Gastrocnemius medialis (tissue), 4 donors: Measurements from ENCODE around the gene FIGLA. TPM values are rescaled to one million over a fixed set of nuclear protein-coding genes. Genes with fewer than 3 reads are reported as not detected.
"Not testable (repeated sequence)": the region's sequence is repeated elsewhere in the genome, so short reads cannot be mapped to it uniquely, and the experiment has no call there.

ENCODE experiments used
- ATAC-seq, 2 donors: fragments of 150-250 bp; one replicate each; pipeline ENCODE4 v1.9.1; 2016
- DNase-seq, 2 donors: peaks; one replicate each; pipeline ENCODE4 v3.0.0-alpha.2; 2019
- H3K27ac ChIP-seq, 4 donors: fragments of 200-600 bp; sonication (generic); 1 replicate in 1 of 4; 2 replicates in 3 of 4; pipeline ENCODE4 v1.5.1; 2016 to 2018; ENCODE audit warnings: mild to moderate bottlenecking in 2 of 4, moderate library complexity in 1 of 4
- H3K27me3 ChIP-seq, 3 donors: fragments of 200-600 bp; sonication (generic) in 2 of 3; 1 replicate in 1 of 3; 2 replicates in 2 of 3; pipeline versions ENCODE4 v1.5.1 to v1.6.0; 2016 to 2019; ENCODE audit warnings: mild to moderate bottlenecking in 1 of 3, moderate library complexity in 1 of 3
- H3K36me3 ChIP-seq, 2 donors: fragments of 200-600 bp; sonication (generic) in 1 of 2; one replicate each; pipeline ENCODE4 v1.5.1; 2017 to 2018
- H3K4me1 ChIP-seq, 2 donors: fragments of 200-600 bp; sonication (generic) in 1 of 2; one replicate each; pipeline ENCODE4 v1.5.1; 2016 to 2017; ENCODE audit warnings: mild to moderate bottlenecking in 2 of 2
- H3K4me3 ChIP-seq, 4 donors: fragments of 200-600 bp; sonication (generic) in 3 of 4; 1 replicate in 1 of 4; 2 replicates in 3 of 4; pipeline ENCODE4 v1.5.1; 2016 to 2019; ENCODE audit warnings: mild to moderate bottlenecking in 2 of 4
- H3K9me3 ChIP-seq, 3 donors: fragments of 200-600 bp; sonication (generic) in 2 of 3; 1 replicate in 1 of 3; 2 replicates in 2 of 3; pipeline ENCODE4 v1.5.1; 2016 to 2019
- CTCF ChIP-seq, 5 experiments: fragments of 450-650 bp in 3 of 5; fragments of 200-600 bp in 2 of 5; sonication (generic) in 2 of 5; IDR thresholded peaks in 4 of 5; conservative IDR thresholded peaks in 1 of 5; 1 replicate in 4 of 5; 2 replicates in 1 of 5; pipeline ENCODE4 v1.5.1; 2016 to 2019; ENCODE audit warnings: antibody characterized with exemption in 5 of 5, mild to moderate bottlenecking in 3 of 5, moderate library complexity in 3 of 5
- POLR2A ChIP-seq, 2 donors: fragments of 450-650 bp; IDR thresholded peaks; one replicate each; pipeline ENCODE4 v1.6.1; 2017; ENCODE audit warnings: antibody characterized with exemption in 2 of 2, mild to moderate bottlenecking in 2 of 2, moderate library complexity in 2 of 2
- in situ Hi-C, 4 donors: fragments of 200-750 bp; cut with MboI; loops; one replicate each; pipeline versions ENCODE4 v1.15.0 to v1.8.0; 2017; ENCODE audit warnings: low sequenced_read_pairs in 4 of 4
- intact Hi-C: fragments of 100-400 bp; cut with DNase I; formaldehyde crosslinking; loops from one replicate; pipeline ENCODE4 v1.15.1; 2023; ENCODE audit warnings: low total_unique reads
- total RNA-seq, 4 donors: library from RNA; depleted of rRNA; stranded (reverse); fragments of >200 nt; gene quantifications; one replicate each; pipeline versions ENCODE4 v1.1.0 to v1.2.3, GENCODE V29; 2016

The FIGLA gene
- total RNA-seq, 4 donors from 2014 or later, result not detected

DNA sequence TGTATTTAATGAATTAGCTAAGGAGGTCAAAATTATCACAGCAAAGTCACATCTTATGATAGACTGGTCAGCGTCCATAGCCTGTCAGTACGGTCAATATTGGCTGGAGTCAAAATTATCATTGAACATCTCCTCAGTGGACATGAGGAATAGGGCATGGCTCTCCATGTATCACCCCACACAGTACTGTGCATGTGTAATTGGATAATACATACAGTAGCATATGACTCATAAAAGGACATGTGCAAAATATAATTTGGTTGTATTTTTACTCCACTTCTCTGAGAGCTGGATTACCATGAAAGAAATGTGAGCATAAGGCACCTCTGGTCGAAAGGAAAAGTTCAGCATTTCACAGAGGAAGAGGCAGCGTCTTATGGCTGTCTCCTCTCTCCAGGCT, 47.4 kb downstream of the FIGLA start:
- Histone ChIP-seq H3K36me3 (no peaks in the 10 kb centered on the region), H3K27me3 (no peaks in the 10 kb centered on the region), H3K9me3 (no peaks in the 10 kb centered on the region), H3K4me3 (no peak overlapping the region), H3K4me1 (no peaks in the 10 kb centered on the region), H3K27ac (no peak overlapping the region)
- DNase-seq (no peak), ATAC-seq (no peak)
- TF ChIP-seq CTCF (IDR thresholded peaks at IDR 0.05 in 4 of 5, conservative IDR thresholded peaks at IDR 0.05 in 1 of 5) (no peak), POLR2A (IDR thresholded peaks at IDR 0.05) (no peak)
- intact Hi-C loops, result no loop called here
- in situ Hi-C loops, result no loop called here

DNA sequence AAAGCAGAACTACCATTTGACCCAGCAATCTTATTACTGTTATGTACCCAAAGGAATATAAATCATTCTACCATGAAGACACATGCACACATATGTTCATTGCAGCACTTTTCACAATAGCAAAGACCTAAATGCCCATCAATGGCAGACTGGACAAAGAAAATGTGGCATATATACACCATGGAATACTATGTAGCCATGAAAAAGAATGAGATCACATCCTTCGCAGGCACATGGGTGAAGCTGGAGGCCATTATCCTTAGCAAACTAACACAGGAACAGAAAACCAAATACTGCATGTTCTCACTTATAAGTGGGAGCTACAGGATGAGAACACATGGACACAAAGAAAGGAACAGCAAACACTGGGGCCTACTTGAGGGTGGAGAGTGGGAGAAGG, 51.0 kb downstream of the FIGLA start:
- H3K4me1 ChIP-seq, H3K27me3 ChIP-seq, in situ Hi-C loops, H3K36me3 ChIP-seq, intact Hi-C loops, ATAC-seq, H3K4me3 ChIP-seq, H3K9me3 ChIP-seq, H3K27ac ChIP-seq, DNase-seq: not testable (repeated sequence)

- intact Hi-C loops, result no loop called here
- in situ Hi-C loops, result no loop called here
- Histone ChIP-seq H3K4me3 (no peak overlapping the region), H3K4me1 (no peaks in the 10 kb centered on the region), H3K27me3 (peaks cover 0 to 8% (median 8%) of the 10 kb centered on the region in 3 donors), H3K9me3 (no peaks in the 10 kb centered on the region), H3K27ac (no peak overlapping the region), H3K36me3 (no peaks in the 10 kb centered on the region)
- DNase-seq (no peak), ATAC-seq (no peak)
- TF ChIP-seq POLR2A (IDR thresholded peaks at IDR 0.05), result no peak
- TF ChIP-seq CTCF (IDR thresholded peaks at IDR 0.05 in 4 of 5, conservative IDR thresholded peaks at IDR 0.05 in 1 of 5), result no peak
Observed at GRCh38 chr2:70738159-70738558, 52.3 kb downstream of the FIGLA start.

DNA sequence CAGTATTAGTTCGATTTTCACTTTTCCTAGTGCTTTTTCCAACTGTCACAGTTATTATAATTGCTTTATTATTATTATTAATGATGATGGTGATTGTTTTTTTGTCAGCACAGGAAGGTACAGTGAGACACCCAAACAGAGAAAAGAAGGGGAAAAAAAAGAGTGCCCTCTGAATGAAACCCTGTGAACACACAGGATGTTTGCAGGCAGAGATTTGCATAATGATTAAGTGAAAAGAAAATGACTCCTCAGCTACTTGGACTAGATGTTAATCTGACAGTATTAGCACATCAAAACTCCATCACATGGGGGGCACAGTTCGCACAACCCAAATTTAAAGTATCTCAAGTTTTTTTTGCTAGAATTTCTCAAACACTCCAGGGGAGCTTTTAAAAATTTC, 55.4 kb downstream of the FIGLA start:
- no peaks in the 10 kb centered on the region for H3K9me3 ChIP-seq
- no peak for ATAC-seq
- no peaks in the 10 kb centered on the region for H3K4me1 ChIP-seq
- in situ Hi-C loops (no loop called here), intact Hi-C loops (no loop called here)
- H3K4me3 ChIP-seq, result no peak overlapping the region
- H3K36me3 ChIP-seq, result no peaks in the 10 kb centered on the region
- H3K27me3 ChIP-seq, result peaks cover 0 to 8% (median 8%) of the 10 kb centered on the region in 3 donors
- no peak for DNase-seq
- TF ChIP-seq POLR2A (IDR thresholded peaks at IDR 0.05) (no peak), CTCF (IDR thresholded peaks at IDR 0.05 in 4 of 5, conservative IDR thresholded peaks at IDR 0.05 in 1 of 5) (no peak)
- no peak overlapping the region for H3K27ac ChIP-seq

- in situ Hi-C loops, result no loop called here
- no peak overlapping the region for H3K4me3 ChIP-seq
- H3K36me3 ChIP-seq, result no peaks in the 10 kb centered on the region
- H3K27me3 ChIP-seq, result peaks cover 0 to 8% (median 8%) of the 10 kb centered on the region in 3 donors
- no peaks in the 10 kb centered on the region for H3K4me1 ChIP-seq
- intact Hi-C loops, result no loop called here
- TF ChIP-seq POLR2A (IDR thresholded peaks at IDR 0.05), result no peak
- no peak for TF ChIP-seq CTCF (IDR thresholded peaks at IDR 0.05 in 4 of 5, conservative IDR thresholded peaks at IDR 0.05 in 1 of 5)
- ATAC-seq (no peak), DNase-seq (no peak)
- no peaks in the 10 kb centered on the region for H3K9me3 ChIP-seq
- H3K27ac ChIP-seq, result no peak overlapping the region
Observed at GRCh38 chr2:70733646-70734180, 56.7 kb downstream of the FIGLA start.
